ENCODE results near the gene CCDC127.

CCDC127 gene

GRCh38 chr5:186091-187041 is 31.6 kb downstream of the CCDC127 start:
- no peak for DNase-seq (ENCODE audit: low spot score)
- no peak for TF ChIP-seq CTCF (conservative IDR thresholded peaks at IDR 0.05; ENCODE audit: low read depth)
- ChIA-PET POLR2A (ENCODE audit: low non-redundant PET) (no interaction called here), CTCF (no interaction called here)
- H3K27ac ChIP-seq: no peak overlapping the region

GRCh38 chr5:185095-186070 is 32.6 kb downstream of the CCDC127 start:
- POLR2A ChIA-PET (ENCODE audit: low non-redundant PET): no interaction called here
- TF ChIP-seq CTCF (conservative IDR thresholded peaks at IDR 0.05; ENCODE audit: low read depth): no peak

GRCh38 chr5:184471-184870 is 33.5 kb downstream of the CCDC127 start:
- TF ChIP-seq CTCF (conservative IDR thresholded peaks at IDR 0.05; ENCODE audit: low read depth): no peak
- ChIA-PET CTCF (interaction anchor here (0.6 kb wide), 1 partner anchor 105 kb away, joined by 3 read pairs; no protein-coding TSS in a partner anchor), POLR2A (ENCODE audit: low non-redundant PET) (no interaction called here)
- H3K27ac ChIP-seq: no peak overlapping the region
- DNase-seq (ENCODE audit: low spot score): no peak

More at GRCh38 chr5:185095-186070, 32.6 kb downstream of the CCDC127 start:
- CTCF ChIA-PET: interaction anchor here (0.6 kb wide), 1 partner anchor 106 kb away, joined by 3 read pairs; no protein-coding TSS in a partner anchor
- no peak overlapping the region for H3K27ac ChIP-seq
- no peak for DNase-seq (ENCODE audit: low spot score)

GRCh38 chr5:182126-182525 is 35.8 kb downstream of the CCDC127 start:
- ChIA-PET POLR2A (ENCODE audit: low non-redundant PET) (no interaction called here), CTCF (no interaction called here)
- no peak for TF ChIP-seq CTCF (conservative IDR thresholded peaks at IDR 0.05; ENCODE audit: low read depth)
- DNase-seq (ENCODE audit: low spot score): no peak
- H3K27ac ChIP-seq: no peak overlapping the region

- POLR2A ChIA-PET (ENCODE audit: low non-redundant PET): no interaction called here
- CTCF ChIA-PET: no interaction called here
- DNase-seq (ENCODE audit: low spot score): no peak
- no peak overlapping the region for H3K27ac ChIP-seq
- TF ChIP-seq CTCF (conservative IDR thresholded peaks at IDR 0.05; ENCODE audit: low read depth): no peak
These were observed 36.4 kb downstream of the CCDC127 start for GRCh38 chr5:181566-181965.

GRCh38 chr5:181160-181559 is 36.8 kb downstream of the CCDC127 start:
- no peak for TF ChIP-seq CTCF (conservative IDR thresholded peaks at IDR 0.05; ENCODE audit: low read depth)
- no peak overlapping the region for H3K27ac ChIP-seq
- DNase-seq (ENCODE audit: low spot score): no peak
- POLR2A ChIA-PET (ENCODE audit: low non-redundant PET): no interaction called here
- CTCF ChIA-PET: no interaction called here

Measured in RWPE1 (cell line).